Activated CD4-positive, alpha-beta T cell treated with anti-CD3 and anti-CD28 coated beads, Interleukin-2, amount 10 ng/mL, durations not matched to agents 24 days and 14 days (primary cell): ENCODE data around the gene ALG12. TPM values are rescaled to one million over a fixed set of nuclear protein-coding genes. Genes with fewer than 3 reads are reported as not detected.
"Not testable (repeated sequence)": the region's sequence is repeated elsewhere in the genome, so short reads cannot be mapped to it uniquely, and the experiment has no call there.

Source experiments
- DNase-seq: peaks from one replicate; pipeline ENCODE4 v3.0.0; 2022
- H3K27ac Mint-ChIP-seq: one replicate; pipeline ENCODE4 v1.8.0; 2022; ENCODE audit warnings: mild to moderate bottlenecking, mixed read lengths
- H3K27me3 Mint-ChIP-seq: one replicate; pipeline ENCODE4 v1.8.0; 2022; ENCODE audit warnings: mixed read lengths
- H3K36me3 Mint-ChIP-seq: one replicate; pipeline ENCODE4 v1.8.0; 2022; ENCODE audit warnings: low read depth, mild to moderate bottlenecking, mixed read lengths
- H3K4me1 Mint-ChIP-seq: one replicate; pipeline ENCODE4 v1.8.0; 2021; ENCODE audit warnings: mixed read lengths
- H3K4me3 Mint-ChIP-seq: one replicate; pipeline ENCODE4 v1.8.0; 2022; ENCODE audit warnings: mild to moderate bottlenecking, moderate library complexity, mixed read lengths
- H3K9me3 Mint-ChIP-seq: one replicate; pipeline ENCODE4 v1.8.0; 2021; ENCODE audit warnings: mixed read lengths
- intact Hi-C: fragments of 100-400 bp; cut with micrococcal nuclease; formaldehyde crosslinking; loops from one replicate; pipeline ENCODE4 v1.15.1; 2023
- total RNA-seq: library from RNA; stranded (reverse); gene quantifications from 2 replicates; pipeline ENCODE4 v1.2.3, GENCODE V29; 2022

Gene ALG12
- total RNA-seq, 1 donor from 2014 or later = 17.9 TPM

- not testable (repeated sequence) for H3K9me3 Mint-ChIP-seq, DNase-seq, H3K36me3 Mint-ChIP-seq
- intact Hi-C loops = loop anchor here (5.0 kb wide), 1 partner anchor 110 kb away; the partner anchor contains the start of gene PIM3
- Mint-ChIP-seq H3K27ac (peak overlapping the region; percentile 67), H3K4me3 (peak overlapping the region; percentile 77), H3K4me1 (peaks cover 33% of the 10 kb centered on the region), H3K27me3 (peaks cover 10% of the 10 kb centered on the region)
Measured at GRCh38 chr22:49852568-49852897, 65.7 kb downstream of the ALG12 start.

- Mint-ChIP-seq H3K36me3 (peaks cover 8% of the 10 kb centered on the region), H3K4me3 (peak overlapping the region; percentile 64), H3K4me1 (peaks cover 30% of the 10 kb centered on the region), H3K27me3 (peaks cover 22% of the 10 kb centered on the region), H3K9me3 (no peaks in the 10 kb centered on the region), H3K27ac (peak overlapping the region; percentile 63)
- intact Hi-C loops = loop anchor here (5.0 kb wide), 1 partner anchor 111 kb away; the partner anchor contains the start of gene PIM3
- peak; percentile 64 for DNase-seq
Measured at GRCh38 chr22:49850959-49851802, 67.1 kb downstream of the ALG12 start.

Other genes with a start within 250 kb of the ALG12 start
- gene BRD1, start 90.6 kb downstream of the ALG12 start, total RNA-seq = 36.2 and 43.2 TPM in 2 replicates
- gene ZBED4, start 64.6 kb downstream of the ALG12 start, total RNA-seq = 18.2 and 19.8 TPM in 2 replicates
- gene CRELD2, start 196 bp upstream of the ALG12 start, total RNA-seq = 46.8 and 47.4 TPM in 2 replicates
- gene PIM3, start 42.3 kb upstream of the ALG12 start, total RNA-seq = 302 and 304 TPM in 2 replicates
- 0.09 and 0.14 TPM in 2 replicates for gene IL17REL, start 94.3 kb upstream of the ALG12 start, total RNA-seq
- gene TTLL8, start 139.9 kb upstream of the ALG12 start, total RNA-seq = not detected in 2 replicates
- not detected in 2 replicates for gene MLC1, start 167.0 kb upstream of the ALG12 start, total RNA-seq
- not detected in 2 replicates for gene MOV10L1, start 171.6 kb upstream of the ALG12 start, total RNA-seq